Transverse colon (tissue), 4 donors: ENCODE results near the gene SETD1A. TPM values are rescaled to one million over a fixed set of nuclear protein-coding genes. Genes with fewer than 3 reads are reported as not detected.

ENCODE experiments used
- DNase-seq: peaks from one replicate; pipeline ENCODE4 v3.0.0-alpha.2; 2019
- H3K27ac ChIP-seq, 4 donors: fragments of 200-600 bp; sonication (generic); 2 replicates each; pipeline ENCODE4 v1.5.1; 2016 to 2018; ENCODE audit warnings: inconsistent platforms in 4 of 4
- H3K27me3 ChIP-seq: fragments of 200-600 bp; sonication (generic); 2 replicates; pipeline ENCODE4 v1.5.1; 2017; ENCODE audit warnings: inconsistent platforms
- H3K36me3 ChIP-seq, 4 donors: fragments of 200-600 bp; sonication (generic); 2 replicates each; pipeline ENCODE4 v1.5.1; 2017 to 2019; ENCODE audit warnings: inconsistent platforms in 4 of 4
- H3K4me1 ChIP-seq, 4 donors: fragments of 200-600 bp; sonication (generic); 2 replicates each; pipeline ENCODE4 v1.5.1; 2017 to 2020; ENCODE audit warnings: inconsistent platforms in 4 of 4
- H3K4me3 ChIP-seq, 4 donors: fragments of 200-600 bp; sonication (generic); 1 replicate in 1 of 4; 2 replicates in 3 of 4; pipeline versions ENCODE4 v1.5.1 to v1.6.1; 2017 to 2019; ENCODE audit warnings: inconsistent platforms in 4 of 4
- H3K9me3 ChIP-seq, 2 donors: fragments of 200-600 bp; sonication (generic); 2 replicates each; pipeline ENCODE4 v1.5.1; 2017 to 2019; ENCODE audit warnings: inconsistent platforms in 2 of 2
- CTCF ChIP-seq, 5 experiments: fragments of 200-600 bp in 3 of 5; fragments of 450-650 bp in 2 of 5; sonication (generic) in 3 of 5; IDR thresholded peaks; 1 replicate in 2 of 5; 2 replicates in 3 of 5; pipeline ENCODE4 v1.5.1; 2016 to 2017; ENCODE audit warnings: antibody characterized with exemption in 5 of 5, inconsistent platforms in 3 of 5, mild to moderate bottlenecking in 2 of 5, moderate library complexity in 1 of 5
- EP300 ChIP-seq: sonication (generic); formaldehyde crosslinking; IDR thresholded peaks from one replicate; pipeline ENCODE4 v1.6.1; 2017; ENCODE audit warnings: antibody characterized with exemption, low read depth
- POLR2A ChIP-seq: fragments of 450-650 bp; IDR thresholded peaks from one replicate; pipeline ENCODE4 v1.6.1; 2016; ENCODE audit warnings: antibody characterized with exemption, mild to moderate bottlenecking, moderate library complexity
- POLR2AphosphoS5 ChIP-seq, 3 donors: sonication (generic); formaldehyde crosslinking; IDR thresholded peaks; one replicate each; pipeline ENCODE4 v1.6.1; 2016; ENCODE audit warnings: antibody characterized with exemption in 3 of 3
- WGBS, 2 donors: methylation state at CpG; one replicate each; pipeline ENCODE4 v1.1.5; 2018; ENCODE audit warnings: low coverage in 1 of 2; 5-methylcytosine and 5-hydroxymethylcytosine counted together
- in situ Hi-C, 4 donors: fragments of 200-750 bp; cut with MboI; loops; one replicate each; pipeline versions ENCODE4 v1.15.0 to v1.15.1; 2017; ENCODE audit warnings: low sequenced_read_pairs in 3 of 4, low pct_ligation_motif_present in 1 of 4, low pct_unique_long_range_greater_than_20kb in 1 of 4
- intact Hi-C: fragments of 100-400 bp; cut with DNase I; formaldehyde crosslinking; loops from one replicate; pipeline ENCODE4 v1.15.1; 2023; ENCODE audit warnings: low total_unique reads
- total RNA-seq, 4 donors: library from RNA; depleted of rRNA; stranded (reverse); fragments of >200 nt; gene quantifications; one replicate each; pipeline ENCODE4 v1.1.0, GENCODE V29; 2016

SETD1A gene
- total RNA-seq, 4 donors from 2014 or later = 5.3 to 37.0 (median 10.8) TPM

GRCh38 chr16:31029272-31029671 is 71.7 kb downstream of the SETD1A start:
- no peak for DNase-seq
- Histone ChIP-seq H3K27ac (no peak overlapping the region), H3K9me3 (no peaks in the 10 kb centered on the region), H3K4me1 (peaks cover under 1 to 10% (median 7%) of the 10 kb centered on the region in 4 donors), H3K27me3 (no peaks in the 10 kb centered on the region), H3K36me3 (no peaks in the 10 kb centered on the region), H3K4me3 (no peak overlapping the region)
- 85 to 96% methylated on average over 4 to 5 of the region's 5 CpGs for WGBS, 2 donors
- in situ Hi-C loops (no loop called here), intact Hi-C loops (no loop called here)
- TF ChIP-seq EP300 (no peak), CTCF (IDR thresholded peaks at IDR 0.05) (no peak), POLR2A (no peak), POLR2AphosphoS5 (IDR thresholded peaks at IDR 0.05) (no peak)

GRCh38 chr16:31031276-31031675 is 73.7 kb downstream of the SETD1A start:
- Histone ChIP-seq H3K9me3 (no peaks in the 10 kb centered on the region), H3K36me3 (no peaks in the 10 kb centered on the region), H3K27me3 (no peaks in the 10 kb centered on the region), H3K4me3 (no peak overlapping the region), H3K4me1 (peaks cover 5 to 19% (median 15%) of the 10 kb centered on the region in 4 donors), H3K27ac (no peak overlapping the region)
- in situ Hi-C loops = no loop called here
- TF ChIP-seq EP300 (no peak), POLR2AphosphoS5 (IDR thresholded peaks at IDR 0.05) (no peak), CTCF (IDR thresholded peaks at IDR 0.05) (no peak)
- WGBS, 2 donors = 89 to 100% methylated on average over 1 to 4 of the region's 4 CpGs
- intact Hi-C loops = no loop called here
- no peak for DNase-seq

GRCh38 chr16:31032736-31033708 is 75.5 kb downstream of the SETD1A start, which contains the start of gene STX4:
Gene STX4, plus strand, starts transcription at chr16:31033558. Its CDS starts 248 bp downstream, at chr16:31033806.
- DNase-seq = peak; percentile 99
- in situ Hi-C loops (no loop called here), intact Hi-C loops (no loop called here)
- Histone ChIP-seq H3K4me1 (peaks cover 5 to 22% (median 15%) of the 10 kb centered on the region in 4 donors), H3K4me3 (peak within 1 kb of the TSS; percentile 82 to 86 (median 84)), H3K36me3 (peaks cover 0 to 2% (median 0%) of the 10 kb centered on the region in 4 donors), H3K9me3 (no peaks in the 10 kb centered on the region), H3K27ac (peak within 1 kb of the TSS; percentile 90 to 94 (median 91)), H3K27me3 (no peaks in the 10 kb centered on the region)
- peak; percentile 30 for TF ChIP-seq POLR2A
- no peak for TF ChIP-seq CTCF (IDR thresholded peaks at IDR 0.05)
- no peak for TF ChIP-seq EP300
- peak in 2 of 3 donors; percentile 76 to 81 for TF ChIP-seq POLR2AphosphoS5 (IDR thresholded peaks at IDR 0.05)
- 0% methylated on average over 16 to 66 of the region's 75 CpGs for WGBS, 2 donors

- H3K4me1 ChIP-seq = peaks cover 5 to 22% (median 15%) of the 10 kb centered on the region in 4 donors
- 0 to 1% methylated on average over 2 to 47 of the region's 47 CpGs for WGBS, 2 donors
- peak; percentile 94 for DNase-seq
- in situ Hi-C loops = no loop called here
- intact Hi-C loops = no loop called here
- peak overlapping the region; percentile 59 to 85 (median 82) for H3K4me3 ChIP-seq
- no peak for TF ChIP-seq EP300
- no peak for TF ChIP-seq CTCF (IDR thresholded peaks at IDR 0.05)
- TF ChIP-seq POLR2AphosphoS5 (IDR thresholded peaks at IDR 0.05) = peak; percentile 63 to 83 (median 78)
- peak; percentile 62 for TF ChIP-seq POLR2A
- H3K36me3 ChIP-seq = peaks cover 0 to 6% (median 2%) of the 10 kb centered on the region in 4 donors
- H3K27me3 ChIP-seq = no peaks in the 10 kb centered on the region
- no peaks in the 10 kb centered on the region for H3K9me3 ChIP-seq
- peak overlapping the region; percentile 90 to 94 (median 91) for H3K27ac ChIP-seq
Observed at GRCh38 chr16:31033709-31034492, 76.3 kb downstream of the SETD1A start.
